ENCODE measurements around the gene DCP2. TPM values are rescaled to one million over a fixed set of nuclear protein-coding genes. Genes with fewer than 3 reads are reported as not detected.

Gene DCP2
- polyA plus RNA-seq, 1 experiment, result 18.4 TPM

DNA sequence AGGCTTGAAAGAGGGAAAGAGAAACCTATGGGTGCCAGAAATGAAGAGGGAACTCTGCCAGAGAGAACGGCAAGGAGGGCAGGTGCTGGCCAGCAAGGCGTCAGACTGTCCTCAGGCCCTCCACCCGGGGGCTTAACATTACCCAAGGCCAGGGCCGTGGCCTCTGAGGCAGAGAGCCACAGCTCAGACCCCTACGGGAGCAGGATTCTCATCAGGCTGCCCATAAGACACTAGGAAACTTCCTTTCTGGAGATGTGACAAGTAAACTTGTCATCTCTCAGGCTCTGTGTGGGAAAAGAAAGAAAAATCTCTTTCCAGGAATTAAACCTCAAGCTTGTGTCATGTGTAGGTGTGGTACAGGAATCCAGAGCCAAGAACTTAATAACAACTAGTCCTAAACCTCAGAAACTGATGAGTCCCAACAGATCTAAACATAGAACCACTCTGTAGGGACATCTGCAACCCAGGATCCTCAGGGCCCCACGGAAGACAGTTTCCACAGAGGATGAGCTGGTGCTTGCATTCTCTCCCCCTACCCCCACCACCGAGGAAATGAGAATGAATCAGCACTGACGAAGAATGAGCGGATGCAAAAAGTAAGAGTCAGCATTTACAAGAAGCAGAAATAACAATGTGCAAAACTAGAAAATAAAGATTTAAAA is 74.3 kb downstream of the DCP2 start:
- Histone ChIP-seq H3K27ac (ENCODE audit: low read depth, low read length) (peak overlapping the region; percentile 25), H3K27me3 (ENCODE audit: control insufficient read depth, insufficient read depth, low read length) (no peaks in the 10 kb centered on the region), H3K9me3 (ENCODE audit: control insufficient read depth, insufficient read depth, low read length) (peaks cover 6% of the 10 kb centered on the region; the same call in 1 of the 2 replicates), H3K4me3 (ENCODE audit: low read depth, low read length) (no peak overlapping the region)
- POLR2A ChIA-PET, result interaction anchor here (1.3 kb wide), 1 partner anchor 11 kb away, joined by 3 read pairs; no protein-coding TSS in a partner anchor
- CTCF ChIA-PET, result interaction anchor here (0.7 kb wide), 1 partner anchor 156 kb away, joined by 3 read pairs; no protein-coding TSS in a partner anchor
- DNase-seq (ENCODE audit: low read depth, low spot score), result no peak
- no peak for TF ChIP-seq CTCF (IDR thresholded peaks at IDR 0.05; ENCODE audit: low read depth, low read length)

- Histone ChIP-seq H3K9me3 (ENCODE audit: control insufficient read depth, insufficient read depth, low read length) (peaks cover 6% of the 10 kb centered on the region; the same call in 1 of the 2 replicates), H3K4me3 (ENCODE audit: low read depth, low read length) (no peak overlapping the region), H3K27ac (ENCODE audit: low read depth, low read length) (no peak overlapping the region), H3K27me3 (ENCODE audit: control insufficient read depth, insufficient read depth, low read length) (no peaks in the 10 kb centered on the region)
- CTCF ChIA-PET, result no interaction called here
- no peak for DNase-seq (ENCODE audit: low read depth, low spot score)
- TF ChIP-seq CTCF (IDR thresholded peaks at IDR 0.05; ENCODE audit: low read depth, low read length), result no peak
- POLR2A ChIA-PET, result interaction anchor here (1.0 kb wide), 1 partner anchor 31 kb away, joined by 5 read pairs; no protein-coding TSS in a partner anchor
Measured at GRCh38 chr5:113052041-113052795, 75.6 kb downstream of the DCP2 start.

DNA sequence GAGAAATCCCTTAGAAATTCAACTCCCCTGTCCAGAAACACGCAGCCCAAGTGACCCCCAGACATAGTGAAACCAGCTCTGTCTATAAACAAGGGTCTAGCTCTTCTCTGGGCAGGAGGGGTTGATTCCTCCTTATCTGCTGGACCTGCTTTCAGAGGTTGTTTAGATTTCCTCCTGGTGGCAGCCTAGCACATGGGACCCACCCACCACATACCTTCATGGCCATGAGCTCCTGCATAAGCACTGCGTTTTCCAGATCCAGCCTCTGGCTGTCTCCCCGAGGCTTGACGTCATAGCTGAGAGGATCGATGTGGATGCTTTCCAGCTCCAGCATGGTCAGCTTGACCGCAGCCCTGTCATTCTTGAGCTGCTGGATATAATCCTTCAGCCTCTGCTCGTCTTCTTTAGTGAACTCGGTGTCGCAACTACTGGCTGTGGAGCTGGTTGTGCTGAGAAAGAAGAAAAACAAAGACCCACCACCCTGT is 77.0 kb downstream of the DCP2 start:
- Histone ChIP-seq H3K27ac (ENCODE audit: low read depth, low read length) (no peak overlapping the region), H3K27me3 (ENCODE audit: control insufficient read depth, insufficient read depth, low read length) (no peaks in the 10 kb centered on the region), H3K4me3 (ENCODE audit: low read depth, low read length) (no peak overlapping the region), H3K9me3 (ENCODE audit: control insufficient read depth, insufficient read depth, low read length) (peaks cover 6% of the 10 kb centered on the region; the same call in 1 of the 2 replicates)
- TF ChIP-seq CTCF (IDR thresholded peaks at IDR 0.05; ENCODE audit: low read depth, low read length), result no peak
- no peak for DNase-seq (ENCODE audit: low read depth, low spot score)
- POLR2A ChIA-PET, result interaction anchor here (1.0 to 1.3 kb wide), 2 partner anchors 14 to 152 kb away, joined by 4 to 8 read pairs; no protein-coding TSS in a partner anchor
- CTCF ChIA-PET, result interaction anchor here (0.5 kb wide), 1 partner anchor 106 kb away, joined by 3 read pairs; no protein-coding TSS in a partner anchor

DNA sequence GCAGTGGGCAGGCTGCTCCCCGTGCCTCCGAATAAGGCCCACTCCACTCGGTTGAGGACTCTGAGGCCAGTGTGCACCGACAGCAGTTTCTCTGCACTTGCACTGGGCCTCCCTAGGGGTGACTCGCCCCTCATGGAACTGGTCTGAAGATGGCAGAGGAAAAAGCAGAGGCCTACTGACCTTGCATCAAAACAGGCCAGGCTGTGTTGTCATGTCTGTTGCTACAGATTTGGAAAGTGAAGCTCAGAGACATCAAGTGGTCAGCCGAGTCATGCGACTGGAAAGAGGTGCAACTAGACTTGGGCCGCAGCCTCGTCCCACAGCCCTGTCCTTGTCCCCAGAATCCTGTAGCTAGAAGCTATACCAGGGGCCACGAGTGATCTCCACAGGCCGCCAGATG is 78.3 kb downstream of the DCP2 start:
- DNase-seq (ENCODE audit: low read depth, low spot score), result no peak
- Histone ChIP-seq H3K27ac (ENCODE audit: low read depth, low read length) (no peak overlapping the region), H3K9me3 (ENCODE audit: control insufficient read depth, insufficient read depth, low read length) (peaks cover 6% of the 10 kb centered on the region; the same call in 1 of the 2 replicates), H3K27me3 (ENCODE audit: control insufficient read depth, insufficient read depth, low read length) (no peaks in the 10 kb centered on the region), H3K4me3 (ENCODE audit: low read depth, low read length) (no peak overlapping the region)
- TF ChIP-seq CTCF (IDR thresholded peaks at IDR 0.05; ENCODE audit: low read depth, low read length), result no peak
- CTCF ChIA-PET, result no interaction called here
- POLR2A ChIA-PET, result no interaction called here

All from AG04450 (cell line).